Mesenteric fat pad (tissue), 1 donor: ENCODE results near the gene PFDN1. TPM values are rescaled to one million over a fixed set of nuclear protein-coding genes. Genes with fewer than 3 reads are reported as not detected.
A peak's percentile ranks its signal among the peaks of the same experiment; 100 is the strongest.

Source experiments
- DNase-seq: peaks from one replicate; pipeline ENCODE4 v3.0.0-alpha.2; 2020; ENCODE audit warnings: low spot score
- total RNA-seq: library from RNA; stranded (reverse); fragmentation: NEBNext Ultra II Directional; extraction: Animal tissue kit (Norgen Biotek cat#: 25700); gene quantifications from one replicate; pipeline ENCODE4 v1.2.1, GENCODE V29; 2021
- donor health status: DM: yes; HTN: yes; CAD: no.

The PFDN1 gene
- total RNA-seq, 1 donor from 2014 or later, result 49.8 TPM

GRCh38 chr5:140261403-140262171 lies 41.3 kb downstream of the PFDN1 start:
- DNase-seq, result no peak

GRCh38 chr5:140260089-140260656 lies 42.7 kb downstream of the PFDN1 start:
- DNase-seq, result no peak

- DNase-seq, result no peak
Observed at GRCh38 chr5:140259500-140259899, 43.4 kb downstream of the PFDN1 start.

GRCh38 chr5:140258873-140259272 lies 44.0 kb downstream of the PFDN1 start:
- no peak for DNase-seq

GRCh38 chr5:140258016-140258415 lies 44.9 kb downstream of the PFDN1 start:
- DNase-seq, result no peak

- DNase-seq, result no peak
Observed at GRCh38 chr5:140256726-140257125, 46.2 kb downstream of the PFDN1 start.

GRCh38 chr5:140255460-140256157 lies 47.3 kb downstream of the PFDN1 start:
- no peak for DNase-seq

- no peak for DNase-seq
Observed at GRCh38 chr5:140253985-140254384, 48.9 kb downstream of the PFDN1 start.

- DNase-seq, result no peak
Observed at GRCh38 chr5:140252470-140253126, 50.3 kb downstream of the PFDN1 start.

GRCh38 chr5:140251527-140251973 lies 51.4 kb downstream of the PFDN1 start:
- no peak for DNase-seq

- DNase-seq, result no peak
Observed at GRCh38 chr5:140250386-140250785, 52.5 kb downstream of the PFDN1 start.

GRCh38 chr5:140249536-140249935 lies 53.4 kb downstream of the PFDN1 start:
- no peak for DNase-seq

- DNase-seq, result no peak
Observed at GRCh38 chr5:140248414-140248813, 54.5 kb downstream of the PFDN1 start.

GRCh38 chr5:140246378-140247122 lies 56.4 kb downstream of the PFDN1 start:
- DNase-seq, result no peak

- no peak for DNase-seq
Observed at GRCh38 chr5:140245926-140246325, 57.0 kb downstream of the PFDN1 start.

GRCh38 chr5:140245341-140245740 lies 57.6 kb downstream of the PFDN1 start:
- no peak for DNase-seq

- peak; percentile 97 for DNase-seq
Observed at GRCh38 chr5:140244525-140245025, 58.3 kb downstream of the PFDN1 start.

GRCh38 chr5:140243706-140244250 lies 59.1 kb downstream of the PFDN1 start:
- no peak for DNase-seq

- no peak for DNase-seq
Observed at GRCh38 chr5:140242890-140243585, 59.9 kb downstream of the PFDN1 start.

- DNase-seq, result no peak
Observed at GRCh38 chr5:140242099-140242498, 60.8 kb downstream of the PFDN1 start.
